ENCODE measurements around the gene RFX1. TPM values are rescaled to one million over a fixed set of nuclear protein-coding genes. Genes with fewer than 3 reads are reported as not detected.

The RFX1 gene
- total RNA-seq, 4 donors from 2014 or later: 2.0 to 5.9 (median 3.9) TPM

GRCh38 chr19:13983213-13983889 is 22.8 kb downstream of the RFX1 start:
- no peak for ATAC-seq
- H3K36me3 ChIP-seq: peaks cover 0 to 23% of the 10 kb centered on the region in 2 donors
- H3K4me1 ChIP-seq: peaks cover 0 to 39% (median 23%) of the 10 kb centered on the region in 3 donors
- no peaks in the 10 kb centered on the region for H3K9me3 ChIP-seq
- H3K27ac ChIP-seq: no peak overlapping the region
- H3K4me3 ChIP-seq: no peak overlapping the region
- WGBS, 2 donors (ENCODE audit: low coverage in 1 of 2): no CpG with 5 or more reads among the region's 21 CpGs
- TF ChIP-seq CTCF (IDR thresholded peaks at IDR 0.05): no peak
- TF ChIP-seq POLR2AphosphoS5 (IDR thresholded peaks at IDR 0.05): no peak
- no peak for TF ChIP-seq POLR2A (IDR thresholded peaks at IDR 0.05)
- no peak for TF ChIP-seq EP300 (IDR thresholded peaks at IDR 0.05)
- H3K27me3 ChIP-seq: no peaks in the 10 kb centered on the region

GRCh38 chr19:13982773-13983172 is 23.3 kb downstream of the RFX1 start:
- no peak for ATAC-seq
- TF ChIP-seq POLR2A (IDR thresholded peaks at IDR 0.05) (no peak), EP300 (IDR thresholded peaks at IDR 0.05) (no peak), CTCF (IDR thresholded peaks at IDR 0.05) (no peak), POLR2AphosphoS5 (IDR thresholded peaks at IDR 0.05) (no peak)

GRCh38 chr19:13981988-13982501 is 24.1 kb downstream of the RFX1 start:
- ATAC-seq: no peak
- 95% methylated on average over 4 of the region's 17 CpGs; no CpG with 5 or more reads in 1 of the 2 donors for WGBS, 2 donors (ENCODE audit: low coverage in 1 of 2)
- peaks cover 0 to 39% (median 26%) of the 10 kb centered on the region in 3 donors for H3K4me1 ChIP-seq

More at GRCh38 chr19:13982773-13983172, 23.3 kb downstream of the RFX1 start:
- peaks cover 0 to 44% (median 28%) of the 10 kb centered on the region in 3 donors for H3K4me1 ChIP-seq
- no peak overlapping the region for H3K4me3 ChIP-seq
- H3K36me3 ChIP-seq: peaks cover 0 to 23% of the 10 kb centered on the region in 2 donors
- H3K9me3 ChIP-seq: no peaks in the 10 kb centered on the region
- no peak overlapping the region for H3K27ac ChIP-seq
- no peaks in the 10 kb centered on the region for H3K27me3 ChIP-seq
- 85 to 91% methylated on average over 4 to 8 of the region's 9 CpGs for WGBS, 2 donors (ENCODE audit: low coverage in 1 of 2)

GRCh38 chr19:13981467-13981866 is 24.7 kb downstream of the RFX1 start:
- Histone ChIP-seq H3K9me3 (no peaks in the 10 kb centered on the region), H3K4me3 (no peak overlapping the region), H3K27ac (no peak overlapping the region), H3K4me1 (peaks cover 0 to 34% (median 21%) of the 10 kb centered on the region in 3 donors), H3K27me3 (no peaks in the 10 kb centered on the region), H3K36me3 (peaks cover 0 to 24% of the 10 kb centered on the region in 2 donors)
- no peak for ATAC-seq
- TF ChIP-seq EP300 (IDR thresholded peaks at IDR 0.05): no peak
- 88% methylated on average over 7 of the region's 9 CpGs; no CpG with 5 or more reads in 1 of the 2 donors for WGBS, 2 donors (ENCODE audit: low coverage in 1 of 2)

More at GRCh38 chr19:13981988-13982501, 24.1 kb downstream of the RFX1 start:
- TF ChIP-seq EP300 (IDR thresholded peaks at IDR 0.05) (no peak), CTCF (IDR thresholded peaks at IDR 0.05) (no peak), POLR2AphosphoS5 (IDR thresholded peaks at IDR 0.05) (no peak), POLR2A (IDR thresholded peaks at IDR 0.05) (no peak)
- Histone ChIP-seq H3K27me3 (no peaks in the 10 kb centered on the region), H3K4me3 (no peak overlapping the region), H3K36me3 (peaks cover 0 to 23% of the 10 kb centered on the region in 2 donors), H3K27ac (no peak overlapping the region), H3K9me3 (no peaks in the 10 kb centered on the region)

GRCh38 chr19:13981021-13981420 is 25.1 kb downstream of the RFX1 start:
- Histone ChIP-seq H3K27me3 (no peaks in the 10 kb centered on the region), H3K4me3 (no peak overlapping the region), H3K27ac (no peak overlapping the region), H3K4me1 (peaks cover 0 to 29% (median 18%) of the 10 kb centered on the region in 3 donors), H3K9me3 (no peaks in the 10 kb centered on the region), H3K36me3 (peaks cover 0 to 28% of the 10 kb centered on the region in 2 donors)
- WGBS, 2 donors (ENCODE audit: low coverage in 1 of 2): 67% methylated on average over 3 of the region's 5 CpGs; no CpG with 5 or more reads in 1 of the 2 donors
- TF ChIP-seq EP300 (IDR thresholded peaks at IDR 0.05): no peak
- no peak for TF ChIP-seq POLR2AphosphoS5 (IDR thresholded peaks at IDR 0.05)
- TF ChIP-seq CTCF (IDR thresholded peaks at IDR 0.05): no peak
- no peak for TF ChIP-seq POLR2A (IDR thresholded peaks at IDR 0.05)
- ATAC-seq: no peak
